ENCODE results near the gene STK11IP. TPM values are rescaled to one million over a fixed set of nuclear protein-coding genes. Genes with fewer than 3 reads are reported as not detected.

The STK11IP gene
- total and polyA plus RNA-seq, 2 of the 13 experiments (the other 11 are each of a cell fraction or from before 2014, with no cell fraction given): 12.8 to 24.0 TPM

GRCh38 chr2:219552382-219553167, 45.1 kb upstream of the STK11IP start (continued):
- TF ChIP-seq EZH2 (conservative IDR thresholded peaks at IDR 0.05; ENCODE audit: low read depth, low read length) (no peak), NCOA2 (CRISPR knock-in tag; IDR thresholded peaks at IDR 0.05) (no peak; the same call in 1 of the 2 replicates), DMAP1 (CRISPR knock-in tag; IDR thresholded peaks at IDR 0.05) (peak; percentile 48; the same call in 1 of the 2 replicates), ARNT (IDR thresholded peaks at IDR 0.05) (no peak), SOX5 (CRISPR knock-in tag; IDR thresholded peaks at IDR 0.05; ENCODE audit: borderline replicate concordance) (peak; percentile 39; the same call in 1 of the 2 replicates), ZNF784 (CRISPR knock-in tag; IDR thresholded peaks at IDR 0.05; ENCODE audit: borderline replicate concordance) (no peak), GATA4 (IDR thresholded peaks at IDR 0.05; ENCODE audit: borderline replicate concordance, low read depth) (no peak), ZNF431 (CRISPR knock-in tag; IDR thresholded peaks at IDR 0.05; ENCODE audit: borderline replicate concordance, low read depth) (peak; percentile 84; the same call in 1 of the 2 replicates), IKZF5 (CRISPR knock-in tag; IDR thresholded peaks at IDR 0.05) (peak; percentile 49), KLF9 (CRISPR knock-in tag; IDR thresholded peaks at IDR 0.05; ENCODE audit: low read depth) (0 out of 2 replicates have a peak, but pooled peaks have one; percentile 71), NFAT5 (CRISPR knock-in tag; IDR thresholded peaks at IDR 0.05) (peak; percentile 95), NFKBIZ (CRISPR knock-in tag; IDR thresholded peaks at IDR 0.05) (no peak; the same call in 1 of the 2 replicates), SRF (IDR thresholded peaks at IDR 0.05; ENCODE audit: low read depth, low read length) (no peak), PHF21A (CRISPR knock-in tag; IDR thresholded peaks at IDR 0.05) (peak; percentile 53)

All from HepG2 (cell line).